ENCODE measurements around the gene SLC43A3. TPM values are rescaled to one million over a fixed set of nuclear protein-coding genes. Genes with fewer than 3 reads are reported as not detected.

The SLC43A3 gene
- total and polyA plus RNA-seq, 3 donors from 2014 or later = 13.8 to 20.8 (median 13.9) TPM

- DNase-seq = peak; percentile 47
- no peaks in the 10 kb centered on the region for H3K27me3 ChIP-seq
- TF ChIP-seq, protein P1, sequence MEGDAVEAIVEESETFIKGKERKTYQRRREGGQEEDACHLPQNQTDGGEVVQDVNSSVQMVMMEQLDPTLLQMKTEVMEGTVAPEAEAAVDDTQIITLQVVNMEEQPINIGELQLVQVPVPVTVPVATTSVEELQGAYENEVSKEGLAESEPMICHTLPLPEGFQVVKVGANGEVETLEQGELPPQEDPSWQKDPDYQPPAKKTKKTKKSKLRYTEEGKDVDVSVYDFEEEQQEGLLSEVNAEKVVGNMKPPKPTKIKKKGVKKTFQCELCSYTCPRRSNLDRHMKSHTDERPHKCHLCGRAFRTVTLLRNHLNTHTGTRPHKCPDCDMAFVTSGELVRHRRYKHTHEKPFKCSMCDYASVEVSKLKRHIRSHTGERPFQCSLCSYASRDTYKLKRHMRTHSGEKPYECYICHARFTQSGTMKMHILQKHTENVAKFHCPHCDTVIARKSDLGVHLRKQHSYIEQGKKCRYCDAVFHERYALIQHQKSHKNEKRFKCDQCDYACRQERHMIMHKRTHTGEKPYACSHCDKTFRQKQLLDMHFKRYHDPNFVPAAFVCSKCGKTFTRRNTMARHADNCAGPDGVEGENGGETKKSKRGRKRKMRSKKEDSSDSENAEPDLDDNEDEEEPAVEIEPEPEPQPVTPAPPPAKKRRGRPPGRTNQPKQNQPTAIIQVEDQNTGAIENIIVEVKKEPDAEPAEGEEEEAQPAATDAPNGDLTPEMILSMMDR (IDR thresholded peaks at IDR 0.05) = peak in 1 of 3 experiments; percentile 20
- TF ChIP-seq POLR2A (IDR thresholded peaks at IDR 0.05) = no peak
- H3K4me1 ChIP-seq = peaks cover 31% of the 10 kb centered on the region
- H3K27ac ChIP-seq = no peak within 1 kb of the TSS
- no peaks in the 10 kb centered on the region for H3K9me3 ChIP-seq
- 1% methylated on average over 19 to 50 of the region's 66 CpGs for WGBS, 2 donors
- H3K36me3 ChIP-seq (ENCODE audit: low read depth, missing control alignments) = no peaks in the 10 kb centered on the region
- H3K4me3 ChIP-seq = peak within 1 kb of the TSS; percentile 26 to 47
- intact Hi-C loops (cut with DNase I; ENCODE audit: low total_unique reads) = no loop called here
Observed at GRCh38 chr11:57460022-57460757, 33.3 kb upstream of the SLC43A3 start, which contains the start of gene RTN4RL2. TSS of gene RTN4RL2 (plus strand) at chr11:57460528. CDS start at chr11:57460866, 338 bp downstream.

GRCh38 chr11:57459164-57460021 is 32.5 kb upstream of the SLC43A3 start:
- H3K4me1 ChIP-seq = peaks cover 31% of the 10 kb centered on the region
- intact Hi-C loops (cut with DNase I; ENCODE audit: low total_unique reads) = loop anchor here (5.0 kb wide), 1 partner anchor 68 kb away; no protein-coding TSS in a partner anchor
- TF ChIP-seq, protein P1 (IDR thresholded peaks at IDR 0.05) = no peak
- no peak for TF ChIP-seq POLR2A (IDR thresholded peaks at IDR 0.05)
- no peak overlapping the region for H3K27ac ChIP-seq
- peak overlapping the region in 1 of 2 donors; percentile 47 for H3K4me3 ChIP-seq
- 1 to 2% methylated on average over 32 to 62 of the region's 62 CpGs for WGBS, 2 donors
- H3K27me3 ChIP-seq = no peaks in the 10 kb centered on the region
- DNase-seq = no peak
- H3K9me3 ChIP-seq = no peaks in the 10 kb centered on the region
- H3K36me3 ChIP-seq (ENCODE audit: low read depth, missing control alignments) = no peaks in the 10 kb centered on the region

GRCh38 chr11:57458410-57459163 is 31.7 kb upstream of the SLC43A3 start:
- Histone ChIP-seq H3K27me3 (no peaks in the 10 kb centered on the region), H3K27ac (no peak overlapping the region), H3K9me3 (no peaks in the 10 kb centered on the region), H3K36me3 (ENCODE audit: low read depth, missing control alignments) (no peaks in the 10 kb centered on the region), H3K4me3 (peak overlapping the region; percentile 40 to 47), H3K4me1 (peaks cover 31% of the 10 kb centered on the region)
- peak; percentile 59 for DNase-seq
- WGBS, 2 donors = 1 to 2% methylated on average over 27 to 43 of the region's 44 CpGs
- intact Hi-C loops (cut with DNase I; ENCODE audit: low total_unique reads) = loop anchor here (5.0 kb wide), 1 partner anchor 69 kb away; no protein-coding TSS in a partner anchor
- TF ChIP-seq POLR2A (IDR thresholded peaks at IDR 0.05) = no peak
- TF ChIP-seq, protein P1 (IDR thresholded peaks at IDR 0.05) = peak; percentile 33 to 86 (median 47)

DNA sequence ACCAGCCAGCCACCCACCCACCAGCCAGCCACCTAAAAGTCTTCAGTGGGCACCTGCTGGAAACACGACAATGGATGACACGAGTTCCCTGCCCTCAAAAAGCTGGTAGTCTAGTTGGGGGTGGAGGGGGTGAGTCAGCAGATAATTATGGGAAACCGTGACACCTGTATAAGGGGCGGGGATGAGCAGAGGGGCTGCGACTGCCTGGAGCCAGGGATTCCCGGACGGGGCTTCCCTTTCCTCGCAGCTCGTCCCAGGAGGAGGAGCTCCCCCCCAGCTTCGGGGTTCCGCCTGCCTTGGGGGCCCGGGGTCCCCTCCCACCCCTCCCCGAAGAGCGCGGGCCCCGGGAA is 31.1 kb upstream of the SLC43A3 start:
- TF ChIP-seq POLR2A (IDR thresholded peaks at IDR 0.05) = no peak
- TF ChIP-seq, protein P1 (IDR thresholded peaks at IDR 0.05) = no peak
- intact Hi-C loops (cut with DNase I; ENCODE audit: low total_unique reads) = loop anchor here (5.0 kb wide), 1 partner anchor 69 kb away; no protein-coding TSS in a partner anchor
- no peaks in the 10 kb centered on the region for H3K27me3 ChIP-seq
- peak overlapping the region; percentile 40 to 47 for H3K4me3 ChIP-seq
- no peaks in the 10 kb centered on the region for H3K9me3 ChIP-seq
- H3K27ac ChIP-seq = no peak overlapping the region
- WGBS, 2 donors = 4 to 8% methylated on average over 12 to 15 of the region's 16 CpGs
- no peaks in the 10 kb centered on the region for H3K36me3 ChIP-seq (ENCODE audit: low read depth, missing control alignments)
- H3K4me1 ChIP-seq = peaks cover 31% of the 10 kb centered on the region
- DNase-seq = no peak

All from testis (tissue), 3 donors.